Karpas-422 (cell line): ENCODE results near the gene PNMA8B. TPM values are rescaled to one million over a fixed set of nuclear protein-coding genes. Genes with fewer than 3 reads are reported as not detected.

Experiments
- DNase-seq: peaks from one replicate; pipeline ENCODE4 v3.0.0-alpha.2; 2015
- H2AFZ ChIP-seq: fragments of 200-600 bp; sonication (generic); 2 replicates; pipeline ENCODE4 v1.6.1; 2014; ENCODE audit warnings: antibody characterized with exemption, low read length, mixed read lengths
- H3K27ac ChIP-seq: fragments of 200-600 bp; sonication (generic); 2 replicates; pipeline ENCODE4 v1.5.1; 2014; ENCODE audit warnings: mild to moderate bottlenecking, low read length, moderate library complexity
- H3K27me3 ChIP-seq: fragments of 200-600 bp; sonication (generic); 2 replicates; pipeline ENCODE4 v1.6.1; 2014; ENCODE audit warnings: low read length, mixed read lengths
- H3K36me3 ChIP-seq: fragments of 200-600 bp; sonication (generic); 2 replicates; pipeline ENCODE4 v1.6.1; 2014; ENCODE audit warnings: low read length, mixed read lengths; ENCODE audit not compliant: insufficient read depth
- H3K4me1 ChIP-seq: fragments of 200-600 bp; sonication (generic); 2 replicates; pipeline ENCODE4 v1.6.1; 2014; ENCODE audit warnings: mild to moderate bottlenecking, low read length, mixed read lengths
- H3K4me2 ChIP-seq: fragments of 200-600 bp; sonication (generic); 2 replicates; pipeline ENCODE4 v1.6.1; 2014; ENCODE audit warnings: low read length, low read depth, mild to moderate bottlenecking; ENCODE audit not compliant: poor library complexity, severe bottlenecking
- H3K4me3 ChIP-seq: fragments of 200-600 bp; sonication (generic); 2 replicates; pipeline ENCODE4 v1.5.1; 2014; ENCODE audit warnings: mild to moderate bottlenecking, antibody characterized with exemption, low read length, mixed read lengths
- H3K79me2 ChIP-seq: fragments of 200-600 bp; sonication (generic); 2 replicates; pipeline ENCODE4 v1.6.1; 2014; ENCODE audit warnings: mild to moderate bottlenecking, low read length, mixed read lengths
- H3K9ac ChIP-seq: fragments of 200-600 bp; sonication (generic); 2 replicates; pipeline ENCODE4 v1.6.0; 2014; ENCODE audit warnings: low read length
- H3K9me2 ChIP-seq: fragments of 200-600 bp; sonication (generic), shearing (Covaris generic); replicated peaks from 2 replicates; pipeline ENCODE4 v1.6.0; 2014; ENCODE audit warnings: mild to moderate bottlenecking, low read length, moderate library complexity; ENCODE audit not compliant: insufficient read depth
- H3K9me3 ChIP-seq: fragments of 300-700, 200-600 bp; sonication (generic); 2 replicates; pipeline ENCODE4 v1.6.1; 2014; ENCODE audit warnings: low read length, mixed read lengths
- H4K20me1 ChIP-seq: fragments of 200-600 bp; sonication (generic); 2 replicates; pipeline ENCODE4 v1.6.1; 2014; ENCODE audit warnings: mild to moderate bottlenecking, antibody characterized with exemption, low read length, low read depth; ENCODE audit not compliant: insufficient read depth
- total RNA-seq: library from RNA; depleted of rRNA; stranded (reverse); fragments of >200 nt; shearing (Covaris generic); gene quantifications from 2 replicates; pipeline ENCODE4 v1.2.3, GENCODE V29; 2014; ENCODE audit warnings: low replicate concordance

Gene PNMA8B
- total RNA-seq, 1 experiment from 2014 or later, result not detected

- Histone ChIP-seq H3K79me2 (no peaks in the 10 kb centered on the region), H2AFZ (no peak overlapping the region), H3K27ac (peak overlapping the region; percentile 11; the same call in 1 of the 2 replicates), H3K4me1 (peaks cover 21% of the 10 kb centered on the region), H3K9me2 (no peaks in the 10 kb centered on the region), H3K36me3 (no peaks in the 10 kb centered on the region), H3K27me3 (no peaks in the 10 kb centered on the region), H3K4me3 (no peak overlapping the region), H3K4me2 (no peak overlapping the region), H3K9ac (no peak overlapping the region), H4K20me1 (no peaks in the 10 kb centered on the region), H3K9me3 (no peaks in the 10 kb centered on the region)
- no peak for DNase-seq
These were observed 34.1 kb downstream of the PNMA8B start for GRCh38 chr19:46461537-46461936.

- DNase-seq, result no peak
- Histone ChIP-seq H3K79me2 (no peaks in the 10 kb centered on the region), H3K9me3 (no peaks in the 10 kb centered on the region)
These were observed 34.7 kb downstream of the PNMA8B start for GRCh38 chr19:46460981-46461380.

GRCh38 chr19:46460055-46460454 lies 35.6 kb downstream of the PNMA8B start:
- Histone ChIP-seq H4K20me1 (no peaks in the 10 kb centered on the region), H3K4me3 (no peak overlapping the region), H3K9me3 (no peaks in the 10 kb centered on the region), H3K9ac (no peak overlapping the region), H3K27me3 (no peaks in the 10 kb centered on the region), H3K9me2 (no peaks in the 10 kb centered on the region), H3K4me2 (no peak overlapping the region), H3K79me2 (no peaks in the 10 kb centered on the region), H3K27ac (no peak overlapping the region), H3K36me3 (no peaks in the 10 kb centered on the region), H2AFZ (no peak overlapping the region), H3K4me1 (peaks cover 17% of the 10 kb centered on the region)
- DNase-seq, result no peak

More at GRCh38 chr19:46460981-46461380, 34.7 kb downstream of the PNMA8B start:
- Histone ChIP-seq H2AFZ (no peak overlapping the region), H3K9ac (no peak overlapping the region), H3K4me3 (no peak overlapping the region), H3K4me2 (no peak overlapping the region), H3K36me3 (no peaks in the 10 kb centered on the region), H3K4me1 (peaks cover 17% of the 10 kb centered on the region), H3K27me3 (no peaks in the 10 kb centered on the region), H3K27ac (no peak overlapping the region; the same call in 1 of the 2 replicates), H4K20me1 (no peaks in the 10 kb centered on the region), H3K9me2 (no peaks in the 10 kb centered on the region)

GRCh38 chr19:46456930-46457329 lies 38.7 kb downstream of the PNMA8B start:
- H4K20me1 ChIP-seq, result no peaks in the 10 kb centered on the region
- H3K36me3 ChIP-seq, result no peaks in the 10 kb centered on the region
- DNase-seq, result no peak
- H3K9ac ChIP-seq, result no peak overlapping the region
- H3K9me2 ChIP-seq, result no peaks in the 10 kb centered on the region
- H3K79me2 ChIP-seq, result no peaks in the 10 kb centered on the region
- no peak overlapping the region for H3K27ac ChIP-seq
- peaks cover 17% of the 10 kb centered on the region for H3K4me1 ChIP-seq
- H3K4me2 ChIP-seq, result no peak overlapping the region
- H2AFZ ChIP-seq, result no peak overlapping the region
- H3K27me3 ChIP-seq, result no peaks in the 10 kb centered on the region
- H3K9me3 ChIP-seq, result no peaks in the 10 kb centered on the region
- H3K4me3 ChIP-seq, result no peak overlapping the region

GRCh38 chr19:46454244-46454643 lies 41.4 kb downstream of the PNMA8B start:
- Histone ChIP-seq H3K4me2 (no peak overlapping the region), H2AFZ (no peak overlapping the region), H3K9ac (no peak overlapping the region), H3K4me1 (peaks cover 8% of the 10 kb centered on the region), H3K79me2 (no peaks in the 10 kb centered on the region), H3K27me3 (no peaks in the 10 kb centered on the region), H3K27ac (no peak overlapping the region), H4K20me1 (no peaks in the 10 kb centered on the region), H3K36me3 (no peaks in the 10 kb centered on the region), H3K9me2 (no peaks in the 10 kb centered on the region), H3K4me3 (no peak overlapping the region), H3K9me3 (no peaks in the 10 kb centered on the region)
- no peak for DNase-seq

- DNase-seq, result no peak
- no peak overlapping the region for H3K27ac ChIP-seq
- H2AFZ ChIP-seq, result no peak overlapping the region
- no peak overlapping the region for H3K4me3 ChIP-seq
- H3K79me2 ChIP-seq, result no peaks in the 10 kb centered on the region
- H4K20me1 ChIP-seq, result no peaks in the 10 kb centered on the region
- no peaks in the 10 kb centered on the region for H3K36me3 ChIP-seq
- peaks cover 3% of the 10 kb centered on the region for H3K4me1 ChIP-seq
- no peak overlapping the region for H3K4me2 ChIP-seq
- H3K9me2 ChIP-seq, result no peaks in the 10 kb centered on the region
- H3K27me3 ChIP-seq, result no peaks in the 10 kb centered on the region
- H3K9ac ChIP-seq, result no peak overlapping the region
- H3K9me3 ChIP-seq, result no peaks in the 10 kb centered on the region
These were observed 42.0 kb downstream of the PNMA8B start for GRCh38 chr19:46453661-46454060.

GRCh38 chr19:46452186-46452585 lies 43.5 kb downstream of the PNMA8B start:
- H3K4me3 ChIP-seq, result no peak overlapping the region
- no peak overlapping the region for H2AFZ ChIP-seq
- no peaks in the 10 kb centered on the region for H3K9me2 ChIP-seq
- H3K27ac ChIP-seq, result no peak overlapping the region
- peak; percentile 19 for DNase-seq
- no peak overlapping the region for H3K9ac ChIP-seq
- peaks cover 9% of the 10 kb centered on the region for H3K4me1 ChIP-seq
- no peaks in the 10 kb centered on the region for H3K9me3 ChIP-seq
- no peaks in the 10 kb centered on the region for H3K79me2 ChIP-seq
- H4K20me1 ChIP-seq, result no peaks in the 10 kb centered on the region
- H3K4me2 ChIP-seq, result no peak overlapping the region
- H3K36me3 ChIP-seq, result no peaks in the 10 kb centered on the region
- H3K27me3 ChIP-seq, result no peaks in the 10 kb centered on the region

- Histone ChIP-seq H3K9me3 (no peaks in the 10 kb centered on the region), H3K27ac (no peak overlapping the region), H3K79me2 (no peaks in the 10 kb centered on the region), H3K4me1 (peaks cover 14% of the 10 kb centered on the region), H4K20me1 (no peaks in the 10 kb centered on the region), H3K9me2 (no peaks in the 10 kb centered on the region), H3K4me2 (no peak overlapping the region), H3K27me3 (no peaks in the 10 kb centered on the region), H3K4me3 (no peak overlapping the region), H3K9ac (no peak overlapping the region), H3K36me3 (no peaks in the 10 kb centered on the region), H2AFZ (no peak overlapping the region)
- no peak for DNase-seq
These were observed 44.3 kb downstream of the PNMA8B start for GRCh38 chr19:46451352-46451751.

- no peaks in the 10 kb centered on the region for H3K9me2 ChIP-seq
- no peak overlapping the region for H2AFZ ChIP-seq
- no peak overlapping the region for H3K27ac ChIP-seq
- no peak overlapping the region for H3K4me3 ChIP-seq
- H3K9me3 ChIP-seq, result no peaks in the 10 kb centered on the region
- H3K4me2 ChIP-seq, result no peak overlapping the region
- no peak overlapping the region for H3K9ac ChIP-seq
- no peak for DNase-seq
- H3K36me3 ChIP-seq, result no peaks in the 10 kb centered on the region
- peaks cover 14% of the 10 kb centered on the region for H3K4me1 ChIP-seq
- H4K20me1 ChIP-seq, result no peaks in the 10 kb centered on the region
- no peaks in the 10 kb centered on the region for H3K79me2 ChIP-seq
- H3K27me3 ChIP-seq, result no peaks in the 10 kb centered on the region
These were observed 44.9 kb downstream of the PNMA8B start for GRCh38 chr19:46450737-46451136.
